ENCODE measurements around the gene IMP4.
A peak's percentile ranks its signal among the peaks of the same experiment; 100 is the strongest.
"Not testable (repeated sequence)": the region's sequence is repeated elsewhere in the genome, so short reads cannot be mapped to it uniquely, and the experiment has no call there.

The IMP4 gene

GRCh38 chr2:130342533-130343275, at the start of gene IMP4:
Gene IMP4, plus strand, starts transcription at chr2:130342897. Its CDS starts 36 bp downstream, at chr2:130342933.
- peak; percentile 92 for DNase-seq

- DNase-seq: no peak
Observed at GRCh38 chr2:130300258-130300969, 42.3 kb upstream of the IMP4 start.

- DNase-seq: no peak
Observed at GRCh38 chr2:130300970-130301348, 41.7 kb upstream of the IMP4 start.

GRCh38 chr2:130302164-130302886, 40.4 kb upstream of the IMP4 start:
- DNase-seq: no peak

GRCh38 chr2:130303169-130303568, 39.5 kb upstream of the IMP4 start:
- DNase-seq: no peak

- DNase-seq: no peak
Observed at GRCh38 chr2:130304726-130305125, 38.0 kb upstream of the IMP4 start.

GRCh38 chr2:130307850-130308249, 34.8 kb upstream of the IMP4 start:
- DNase-seq: no peak

- no peak for DNase-seq
Observed at GRCh38 chr2:130310881-130311280, 31.8 kb upstream of the IMP4 start.

- no peak for DNase-seq
Observed at GRCh38 chr2:130313812-130314334, 28.8 kb upstream of the IMP4 start.

- DNase-seq: no peak
Observed at GRCh38 chr2:130314377-130314776, 28.3 kb upstream of the IMP4 start.

- DNase-seq: no peak
Observed at GRCh38 chr2:130316596-130316995, 26.1 kb upstream of the IMP4 start.

- no peak for DNase-seq
Observed at GRCh38 chr2:130318906-130319305, 23.8 kb upstream of the IMP4 start.

- no peak for DNase-seq
Observed at GRCh38 chr2:130319536-130319935, 23.2 kb upstream of the IMP4 start.

- no peak for DNase-seq
Observed at GRCh38 chr2:130327703-130328527, 14.8 kb upstream of the IMP4 start.

GRCh38 chr2:130328710-130329109, 14.0 kb upstream of the IMP4 start:
- no peak for DNase-seq

GRCh38 chr2:130332271-130333073, 10.2 kb upstream of the IMP4 start:
- peak; percentile 67 for DNase-seq

- DNase-seq: not testable (repeated sequence)
Observed at GRCh38 chr2:130333253-130333652, 9.4 kb upstream of the IMP4 start.

GRCh38 chr2:130334026-130334425, 8.7 kb upstream of the IMP4 start:
- no peak for DNase-seq

- DNase-seq: no peak
Observed at GRCh38 chr2:130335226-130335625, 7.5 kb upstream of the IMP4 start.

GRCh38 chr2:130336150-130336876, 6.4 kb upstream of the IMP4 start:
- DNase-seq: no peak

Data from activated CD4-positive, alpha-beta T cell treated with anti-CD3 and anti-CD28 coated beads, Interleukin-2, amount 50 U/mL, for 1 hour (primary cell).